Activated gamma-delta T cell treated with anti-CD3 and anti-CD28 coated beads, Interleukin-2, amount 50 U/mL, for 16 hours (primary cell): Measurements from ENCODE around the gene ZSWIM2.
"Not testable (repeated sequence)": the region's sequence is repeated elsewhere in the genome, so short reads cannot be mapped to it uniquely, and the experiment has no call there.

Experiments used
- DNase-seq: peaks from one replicate; pipeline ENCODE4 v3.0.0-alpha.2; 2020; ENCODE audit warnings: low read depth

ZSWIM2 gene

GRCh38 chr2:186842373-186842772, 6.6 kb downstream of the ZSWIM2 start:
- DNase-seq, result no peak

DNA sequence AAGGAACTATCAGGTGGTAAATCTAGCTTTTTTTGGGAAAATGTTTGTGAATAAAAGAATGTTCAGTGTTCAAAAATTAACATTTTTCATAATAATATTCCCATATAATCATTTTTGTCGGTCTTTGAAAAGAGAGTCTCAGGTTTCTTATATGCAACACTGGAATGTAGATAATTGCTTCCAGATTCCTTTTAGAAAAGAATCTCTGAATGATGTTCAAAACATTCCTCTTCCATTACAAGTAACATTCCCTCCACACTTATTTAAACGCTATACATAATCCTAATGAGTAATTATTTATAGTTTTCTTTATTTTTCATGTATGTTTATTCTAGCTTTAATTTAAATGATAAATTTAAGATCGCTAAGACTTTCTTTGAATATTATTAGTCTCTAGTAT, 7.0 kb downstream of the ZSWIM2 start:
- DNase-seq, result no peak

- DNase-seq, result no peak
These were observed 13.3 kb downstream of the ZSWIM2 start for GRCh38 chr2:186835628-186836027.

GRCh38 chr2:186827862-186828492, 21.0 kb downstream of the ZSWIM2 start:
- no peak for DNase-seq

- DNase-seq, result no peak
These were observed 21.6 kb downstream of the ZSWIM2 start for GRCh38 chr2:186827411-186827810.

DNA sequence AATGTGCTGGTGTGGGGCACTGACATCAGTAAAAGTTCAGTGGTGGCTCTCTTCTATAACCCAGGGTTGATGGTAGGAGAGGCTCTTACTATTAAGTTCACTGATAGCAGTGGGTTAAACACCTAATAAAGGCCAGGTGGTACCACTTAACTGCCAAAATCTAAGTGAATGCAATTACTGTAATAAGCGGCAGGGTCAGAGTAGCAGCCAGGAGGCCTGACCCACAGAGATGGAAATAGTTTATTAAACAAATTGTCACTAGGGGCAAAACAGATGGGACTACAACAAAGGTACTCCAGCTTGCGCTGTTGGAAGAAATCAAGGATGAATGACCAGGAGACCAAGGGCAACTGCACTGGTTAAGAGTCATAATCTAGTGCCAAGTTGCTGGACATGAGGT, 26.6 kb downstream of the ZSWIM2 start:
- no peak for DNase-seq

- DNase-seq, result no peak
These were observed 28.7 kb downstream of the ZSWIM2 start for GRCh38 chr2:186820303-186820702.

GRCh38 chr2:186811760-186812159, 37.2 kb downstream of the ZSWIM2 start:
- not testable (repeated sequence) for DNase-seq

- DNase-seq, result no peak
These were observed 42.4 kb downstream of the ZSWIM2 start for GRCh38 chr2:186806591-186806990.

DNA sequence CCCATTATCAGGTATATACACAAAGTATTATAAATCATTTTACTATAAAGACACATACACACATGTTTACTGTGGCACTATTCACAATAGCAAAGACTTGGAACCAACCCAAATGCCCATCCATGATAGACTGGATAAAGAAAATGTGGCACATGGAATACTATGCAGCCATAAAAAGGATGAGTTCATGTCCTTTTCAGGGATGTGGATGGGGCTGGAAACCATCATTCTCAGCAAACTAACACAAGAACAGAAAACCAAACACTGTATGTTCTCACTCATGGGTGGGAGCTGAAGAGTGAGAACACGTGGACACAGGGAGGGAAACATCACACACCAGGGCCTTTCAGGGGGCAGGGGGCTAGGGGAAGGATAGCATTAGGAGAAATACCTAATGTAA, 50.4 kb downstream of the ZSWIM2 start:
- not testable (repeated sequence) for DNase-seq

DNA sequence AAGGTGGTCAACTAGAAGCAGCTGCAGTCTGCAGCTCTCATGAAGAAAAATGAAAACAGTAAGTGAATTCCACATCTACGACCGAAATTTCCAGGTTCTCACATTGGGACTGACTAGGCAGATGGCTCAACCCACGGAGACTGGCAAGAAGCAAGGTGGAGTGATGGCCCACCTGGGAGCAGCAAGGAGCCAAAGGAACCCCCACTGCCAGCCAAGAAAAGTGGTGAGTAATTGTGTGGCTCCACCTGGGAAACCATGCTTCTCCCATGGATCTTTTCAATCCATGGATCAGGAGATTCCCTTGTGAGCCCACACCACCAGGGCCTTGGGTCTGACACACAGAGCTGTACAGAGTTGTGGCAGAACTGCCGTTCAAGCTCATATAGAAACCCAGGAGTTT, 64.0 kb downstream of the ZSWIM2 start:
- no peak for DNase-seq

DNA sequence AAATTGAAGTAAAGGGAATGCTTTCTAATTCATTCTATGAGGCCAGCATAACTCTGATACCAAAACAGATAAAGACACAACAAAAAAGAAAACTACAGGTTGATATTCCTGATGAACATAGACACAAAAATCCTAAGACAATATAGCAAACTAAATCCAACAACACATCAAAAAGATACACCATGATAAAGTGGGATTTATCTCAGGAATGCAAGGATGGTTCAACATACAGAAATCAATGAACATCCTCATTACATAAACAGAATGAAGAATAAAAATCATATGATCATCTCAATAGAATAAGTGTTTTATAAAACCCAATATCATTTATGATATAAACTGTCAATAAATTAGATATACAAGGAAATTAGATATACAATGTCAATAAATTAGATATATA, 65.7 kb downstream of the ZSWIM2 start:
- DNase-seq, result no peak

- DNase-seq, result no peak
These were observed 68.2 kb downstream of the ZSWIM2 start for GRCh38 chr2:186780701-186781316.
